Caki2 (cell line): ENCODE measurements around the gene ZNF223. TPM values are rescaled to one million over a fixed set of nuclear protein-coding genes. Genes with fewer than 3 reads are reported as not detected.

Experiments used
- total RNA-seq: library from RNA; depleted of rRNA; stranded (reverse); fragments of >200 nt; shearing (Covaris generic); gene quantifications from 2 replicates; pipeline ENCODE4 v1.2.3, GENCODE V29; 2014; ENCODE audit warnings: low replicate concordance; rRNA removed

ZNF223 gene
- total RNA-seq, 1 experiment from 2014 or later: 3.2 TPM

Other genes starting within 250 kb of the ZNF223 start
- 9.5 TPM in 1 of 2 replicates, not detected in the other for gene LYPD5, start 249.6 kb upstream of the ZNF223 start, total RNA-seq
- 3.4 and 3.6 TPM in 2 replicates for gene ZNF283, start 224.7 kb upstream of the ZNF223 start, total RNA-seq
- not detected in 2 replicates for gene ZNF404, start 168.1 kb upstream of the ZNF223 start, total RNA-seq
- 25.6 and 31.6 TPM in 2 replicates for gene ZNF45, start 116.8 kb upstream of the ZNF223 start, total RNA-seq
- 2.7 and 20.4 TPM in 2 replicates for gene ZNF221, start 100.8 kb upstream of the ZNF223 start, total RNA-seq
- gene ZNF155, start 67.8 kb upstream of the ZNF223 start, total RNA-seq: 10.3 and 13.5 TPM in 2 replicates
- gene ZNF230, start 49.1 kb upstream of the ZNF223 start, total RNA-seq: 4.8 and 6.9 TPM in 2 replicates
- gene ZNF222, start 26.7 kb upstream of the ZNF223 start, total RNA-seq: 8.2 and 9.8 TPM in 2 replicates
- gene ZNF284, start 20.1 kb downstream of the ZNF223 start, total RNA-seq: 0.58 and 1.4 TPM in 2 replicates
- gene ZNF224, start 42.3 kb downstream of the ZNF223 start, total RNA-seq: 7.0 and 10.6 TPM in 2 replicates
- 2.2 and 4.5 TPM in 2 replicates for gene ZNF225, start 61.4 kb downstream of the ZNF223 start, total RNA-seq
- 3.4 and 5.6 TPM in 2 replicates for gene ZNF234, start 89.5 kb downstream of the ZNF223 start, total RNA-seq
- gene ZNF226, start 113.1 kb downstream of the ZNF223 start, total RNA-seq: 15.7 and 45.0 TPM in 2 replicates
- gene ZNF227, start 160.5 kb downstream of the ZNF223 start, total RNA-seq: 8.4 and 27.4 TPM in 2 replicates
- 0.03 TPM in 1 of 2 replicates, not detected in the other for gene ZNF233, start 207.8 kb downstream of the ZNF223 start, total RNA-seq